H7 (cell line): ENCODE results near the gene FAM83G. TPM values are rescaled to one million over a fixed set of nuclear protein-coding genes. Genes with fewer than 3 reads are reported as not detected.

Source experiments
- DNase-seq: peaks from one replicate; pipeline ENCODE4 v3.0.0; 2012
- H3K27me3 ChIP-seq: 2 replicates; pipeline ENCODE4 v1.6.0; 2011; ENCODE audit warnings: mild to moderate bottlenecking, low read length; ENCODE audit not compliant: control insufficient read depth, insufficient read depth
- H3K36me3 ChIP-seq: replicated peaks from 2 replicates; pipeline ENCODE4 v1.5.1; 2011; ENCODE audit warnings: low read length; ENCODE audit not compliant: control insufficient read depth, insufficient read depth
- H3K4me3 ChIP-seq: 2 replicates; pipeline ENCODE4 v1.5.1; 2011; ENCODE audit warnings: low read depth, mild to moderate bottlenecking, control low read depth, low read length, moderate library complexity; ENCODE audit not compliant: insufficient read depth
- total RNA-seq: library from RNA; depleted of rRNA; stranded (reverse); fragments of >200 nt; shearing (Covaris generic); gene quantifications from 2 replicates; pipeline ENCODE4 v1.2.3, GENCODE V29; 2014

FAM83G gene
- total RNA-seq, 1 experiment from 2014 or later, result 40.6 TPM

GRCh38 chr17:18978050-18978449 is 26.5 kb downstream of the FAM83G start:
- no peak for DNase-seq
- H3K4me3 ChIP-seq, result no peak overlapping the region
- no peaks in the 10 kb centered on the region for H3K27me3 ChIP-seq
- H3K36me3 ChIP-seq, result peaks cover 29% of the 10 kb centered on the region

- peaks cover 29% of the 10 kb centered on the region for H3K36me3 ChIP-seq
- no peaks in the 10 kb centered on the region for H3K27me3 ChIP-seq
- H3K4me3 ChIP-seq, result no peak overlapping the region
- no peak for DNase-seq
These were observed 26.9 kb downstream of the FAM83G start for GRCh38 chr17:18977646-18978045.

GRCh38 chr17:18977021-18977420 is 27.5 kb downstream of the FAM83G start:
- H3K27me3 ChIP-seq, result no peaks in the 10 kb centered on the region
- DNase-seq, result no peak
- no peak overlapping the region for H3K4me3 ChIP-seq
- H3K36me3 ChIP-seq, result peaks cover 29% of the 10 kb centered on the region

GRCh38 chr17:18976201-18976600 is 28.4 kb downstream of the FAM83G start:
- peaks cover 31% of the 10 kb centered on the region for H3K36me3 ChIP-seq
- DNase-seq, result no peak
- H3K4me3 ChIP-seq, result no peak overlapping the region

GRCh38 chr17:18975597-18975996 is 29.0 kb downstream of the FAM83G start:
- Histone ChIP-seq H3K36me3 (peaks cover 33% of the 10 kb centered on the region), H3K4me3 (no peak overlapping the region), H3K27me3 (no peaks in the 10 kb centered on the region)
- DNase-seq, result no peak

More at GRCh38 chr17:18976201-18976600, 28.4 kb downstream of the FAM83G start:
- no peaks in the 10 kb centered on the region for H3K27me3 ChIP-seq

- no peak for DNase-seq
- Histone ChIP-seq H3K27me3 (no peaks in the 10 kb centered on the region), H3K4me3 (no peak overlapping the region), H3K36me3 (peaks cover 29% of the 10 kb centered on the region)
These were observed 30.0 kb downstream of the FAM83G start for GRCh38 chr17:18974407-18975149.

GRCh38 chr17:18971801-18972200 is 32.8 kb downstream of the FAM83G start:
- H3K4me3 ChIP-seq, result no peak overlapping the region
- no peak for DNase-seq
- H3K36me3 ChIP-seq, result peaks cover 11% of the 10 kb centered on the region
- H3K27me3 ChIP-seq, result no peaks in the 10 kb centered on the region

- DNase-seq, result no peak
- peaks cover 6% of the 10 kb centered on the region for H3K36me3 ChIP-seq
These were observed 33.7 kb downstream of the FAM83G start for GRCh38 chr17:18970582-18971480.

GRCh38 chr17:18968945-18969887 is 35.3 kb downstream of the FAM83G start:
- DNase-seq, result peak; percentile 77
- H3K36me3 ChIP-seq, result peaks cover 5% of the 10 kb centered on the region
- H3K27me3 ChIP-seq, result no peaks in the 10 kb centered on the region
- H3K4me3 ChIP-seq, result no peak overlapping the region

More at GRCh38 chr17:18970582-18971480, 33.7 kb downstream of the FAM83G start:
- H3K27me3 ChIP-seq, result no peaks in the 10 kb centered on the region
- H3K4me3 ChIP-seq, result no peak overlapping the region

GRCh38 chr17:18968345-18968744 is 36.2 kb downstream of the FAM83G start:
- DNase-seq, result no peak
- Histone ChIP-seq H3K4me3 (no peak overlapping the region), H3K27me3 (no peaks in the 10 kb centered on the region), H3K36me3 (peaks cover 5% of the 10 kb centered on the region)

- Histone ChIP-seq H3K27me3 (no peaks in the 10 kb centered on the region), H3K36me3 (peaks cover 5% of the 10 kb centered on the region), H3K4me3 (no peak overlapping the region)
- no peak for DNase-seq
These were observed 36.6 kb downstream of the FAM83G start for GRCh38 chr17:18967916-18968315.

- DNase-seq, result peak; percentile 84
- Histone ChIP-seq H3K27me3 (no peaks in the 10 kb centered on the region), H3K4me3 (no peak overlapping the region), H3K36me3 (peaks cover 5% of the 10 kb centered on the region)
These were observed 37.5 kb downstream of the FAM83G start for GRCh38 chr17:18966831-18967624.

GRCh38 chr17:18965530-18966236 is 38.9 kb downstream of the FAM83G start:
- no peaks in the 10 kb centered on the region for H3K27me3 ChIP-seq
- H3K4me3 ChIP-seq, result no peak overlapping the region
- no peaks in the 10 kb centered on the region; the same call in 1 of the 2 replicates for H3K36me3 ChIP-seq
- DNase-seq, result no peak
